BLaER1 (cell line): ENCODE results near the gene CYTH1.
A peak's percentile ranks its signal among the peaks of the same experiment; 100 is the strongest.

Experiments used
- H3K27ac ChIP-seq: shearing (Covaris generic); formaldehyde crosslinking; 2 replicates; pipeline ENCODE4 v1.8.1; 2022
- H3K27me3 ChIP-seq: shearing (Covaris generic); formaldehyde crosslinking; 2 replicates; pipeline ENCODE4 v1.8.1; 2022
- H3K36me3 ChIP-seq: shearing (Covaris generic); formaldehyde crosslinking; 2 replicates; pipeline ENCODE4 v1.8.1; 2022
- H3K4me1 ChIP-seq: shearing (Covaris generic); formaldehyde crosslinking; 2 replicates; pipeline ENCODE4 v1.8.1; 2022
- H3K4me2 ChIP-seq: shearing (Covaris generic); formaldehyde crosslinking; 2 replicates; pipeline ENCODE4 v1.8.1; 2022
- H3K4me3 ChIP-seq: shearing (Covaris generic); formaldehyde crosslinking; 2 replicates; pipeline ENCODE4 v1.8.1; 2022
- H3K9ac ChIP-seq: shearing (Covaris generic); formaldehyde crosslinking; 2 replicates; pipeline ENCODE4 v1.8.1; 2022
- H3K9me3 ChIP-seq: shearing (Covaris generic); formaldehyde crosslinking; 2 replicates; pipeline ENCODE4 v1.8.1; 2022
- H4K20me1 ChIP-seq: shearing (Covaris generic); formaldehyde crosslinking; 2 replicates; pipeline ENCODE4 v1.8.1; 2022
- Cebpa-rat ChIP-seq: shearing (Covaris generic); IDR thresholded peaks from 2 replicates; pipeline ENCODE4 v1.8.1; 2022

The CYTH1 gene

GRCh38 chr17:78667091-78667490, 115.0 kb downstream of the CYTH1 start:
- Histone ChIP-seq H3K9ac (no peak overlapping the region), H3K27me3 (no peaks in the 10 kb centered on the region), H4K20me1 (no peaks in the 10 kb centered on the region), H3K4me2 (peak overlapping the region; percentile 82), H3K27ac (peak overlapping the region; percentile 70), H3K4me1 (peaks cover 29% of the 10 kb centered on the region), H3K9me3 (no peaks in the 10 kb centered on the region), H3K4me3 (no peak overlapping the region), H3K36me3 (peaks cover 20% of the 10 kb centered on the region)
- no peak for TF ChIP-seq Cebpa-rat

DNA sequence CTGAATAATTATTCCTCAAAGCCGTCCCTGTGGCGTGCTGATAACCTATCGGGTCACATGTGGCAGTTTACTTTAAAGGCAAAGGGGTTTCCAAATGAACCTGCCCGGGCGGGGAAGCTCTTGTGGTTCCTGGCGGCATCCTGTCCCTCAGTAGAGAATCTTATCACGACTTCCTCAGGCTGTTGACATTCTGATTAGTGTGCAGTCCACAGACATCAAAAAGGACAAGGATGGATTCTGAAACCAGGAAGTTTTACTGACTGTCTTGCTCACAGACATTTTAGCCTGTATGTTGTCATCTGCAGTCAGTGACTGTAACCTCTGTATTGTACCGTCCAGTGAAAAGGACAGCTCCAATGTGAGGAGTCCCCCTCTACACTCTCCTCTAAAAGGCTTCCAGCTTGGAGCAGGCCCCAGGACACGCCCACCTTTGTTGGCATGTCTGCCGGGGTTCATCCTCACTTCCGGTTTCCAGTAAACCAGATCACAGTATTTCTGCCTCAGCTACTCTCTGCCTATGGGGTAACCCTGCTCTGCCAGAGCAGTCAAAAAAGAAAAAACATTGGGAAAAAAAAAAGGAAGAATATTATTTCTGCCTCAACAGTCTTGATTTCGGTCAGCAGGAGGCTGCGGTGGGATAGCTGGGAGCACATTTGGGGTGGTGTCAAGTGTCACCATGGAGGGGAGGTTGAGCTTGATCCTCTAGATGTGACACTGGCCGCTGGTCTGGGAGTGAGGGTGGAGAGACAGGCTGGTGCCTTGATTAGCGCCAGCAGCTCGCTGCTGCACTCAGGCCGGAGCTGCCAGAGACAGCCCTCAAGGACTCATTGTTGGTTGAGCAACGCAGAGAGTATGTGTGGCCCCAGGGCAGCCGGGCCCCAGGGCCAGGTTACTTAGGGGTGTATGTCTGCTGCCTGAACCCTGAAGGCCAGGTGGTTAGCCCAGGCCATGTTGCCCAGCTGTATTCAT, 115.8 kb downstream of the CYTH1 start:
- Histone ChIP-seq H3K9ac (peak overlapping the region; percentile 45), H4K20me1 (no peaks in the 10 kb centered on the region), H3K36me3 (peaks cover 17% of the 10 kb centered on the region), H3K4me3 (no peak overlapping the region), H3K9me3 (no peaks in the 10 kb centered on the region; the same call in 1 of the 2 replicates), H3K27ac (peak overlapping the region; percentile 70), H3K4me1 (peaks cover 33% of the 10 kb centered on the region), H3K27me3 (no peaks in the 10 kb centered on the region), H3K4me2 (peak overlapping the region; percentile 82)
- TF ChIP-seq Cebpa-rat: no peak

DNA sequence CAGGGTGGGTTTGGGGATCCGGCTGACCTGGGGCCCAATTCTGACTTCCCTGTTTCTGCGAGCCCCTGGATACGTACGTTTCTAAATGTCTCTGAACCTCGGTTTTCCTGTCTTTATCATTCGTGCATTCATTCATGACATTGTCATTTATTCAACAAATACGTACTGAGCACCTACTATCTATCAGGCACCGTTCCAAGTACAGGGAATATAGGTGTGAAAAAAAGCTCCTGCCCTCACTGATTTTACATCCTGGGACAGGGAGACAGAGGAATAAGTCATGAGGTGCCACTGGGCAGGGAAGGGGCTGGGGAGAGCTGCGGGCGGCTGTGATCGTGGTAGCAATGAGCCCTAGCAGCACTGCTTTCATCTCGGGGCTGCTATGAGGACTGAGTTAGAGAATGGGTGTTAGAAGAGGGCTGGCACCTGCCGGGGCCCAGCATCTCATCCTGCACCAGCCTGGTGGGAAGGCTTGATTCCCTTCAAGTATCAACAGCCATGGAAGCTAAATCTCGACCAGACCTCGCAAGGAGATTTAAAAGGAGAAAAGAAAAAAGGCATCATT, 116.6 kb downstream of the CYTH1 start:
- H3K4me2 ChIP-seq: peak overlapping the region; percentile 82
- H4K20me1 ChIP-seq: no peaks in the 10 kb centered on the region
- no peak for TF ChIP-seq Cebpa-rat
- peaks cover 33% of the 10 kb centered on the region for H3K4me1 ChIP-seq
- no peaks in the 10 kb centered on the region; the same call in 1 of the 2 replicates for H3K9me3 ChIP-seq
- no peak overlapping the region for H3K4me3 ChIP-seq
- no peaks in the 10 kb centered on the region for H3K27me3 ChIP-seq
- peak overlapping the region; percentile 70; the same call in 1 of the 2 replicates for H3K27ac ChIP-seq
- H3K9ac ChIP-seq: peak overlapping the region; percentile 21; the same call in 1 of the 2 replicates
- H3K36me3 ChIP-seq: peaks cover 10% of the 10 kb centered on the region

DNA sequence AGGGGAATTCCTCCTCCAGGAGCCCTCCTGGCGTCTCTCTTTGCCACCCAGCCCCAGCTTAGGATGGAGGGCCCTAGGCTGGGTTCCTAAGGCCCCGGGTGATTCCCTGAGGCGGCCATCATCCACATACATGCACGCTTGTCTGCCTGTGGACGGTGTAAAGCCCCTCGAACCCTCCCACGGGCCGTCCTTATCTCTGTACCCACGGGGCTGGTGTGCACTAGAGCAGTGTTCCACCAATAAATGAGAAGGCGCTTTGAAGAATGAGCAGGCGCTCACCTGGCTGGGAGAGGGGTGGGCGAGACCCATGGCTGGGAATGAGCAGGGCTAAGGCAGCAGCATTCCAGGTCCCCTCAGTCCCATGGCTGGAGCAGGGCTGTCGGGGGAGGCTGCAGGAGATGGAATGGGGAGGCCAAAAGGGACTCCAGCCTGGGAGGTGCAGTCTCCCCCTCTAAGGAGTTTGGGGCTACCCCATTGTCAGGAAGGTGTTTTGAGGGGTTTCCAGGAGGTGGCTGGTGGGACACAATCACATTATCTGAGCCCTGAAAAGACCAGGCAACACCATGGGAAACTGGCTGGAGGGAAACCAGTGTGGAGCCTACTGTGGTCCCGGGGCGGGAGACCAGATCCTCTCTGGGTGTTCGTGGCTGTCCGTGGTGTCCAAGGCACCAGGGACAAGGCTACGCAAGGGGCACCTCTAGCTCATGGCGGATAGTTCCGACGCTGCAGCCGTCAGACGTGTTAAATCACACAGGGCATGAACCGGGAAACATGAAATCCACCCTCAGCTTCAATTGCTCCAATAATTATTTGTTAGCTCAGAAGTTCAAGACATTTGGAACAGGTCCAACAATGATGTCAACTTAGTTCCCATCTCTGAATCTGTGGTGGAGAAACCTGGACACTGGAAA, 117.3 kb downstream of the CYTH1 start:
- H3K9me3 ChIP-seq: no peaks in the 10 kb centered on the region; the same call in 1 of the 2 replicates
- peak overlapping the region; percentile 82 for H3K4me2 ChIP-seq
- H3K27me3 ChIP-seq: no peaks in the 10 kb centered on the region
- H4K20me1 ChIP-seq: no peaks in the 10 kb centered on the region
- no peak overlapping the region for H3K9ac ChIP-seq
- H3K4me3 ChIP-seq: no peak overlapping the region
- H3K27ac ChIP-seq: no peak overlapping the region
- H3K4me1 ChIP-seq: peaks cover 33% of the 10 kb centered on the region
- H3K36me3 ChIP-seq: peaks cover 7% of the 10 kb centered on the region
- no peak for TF ChIP-seq Cebpa-rat

DNA sequence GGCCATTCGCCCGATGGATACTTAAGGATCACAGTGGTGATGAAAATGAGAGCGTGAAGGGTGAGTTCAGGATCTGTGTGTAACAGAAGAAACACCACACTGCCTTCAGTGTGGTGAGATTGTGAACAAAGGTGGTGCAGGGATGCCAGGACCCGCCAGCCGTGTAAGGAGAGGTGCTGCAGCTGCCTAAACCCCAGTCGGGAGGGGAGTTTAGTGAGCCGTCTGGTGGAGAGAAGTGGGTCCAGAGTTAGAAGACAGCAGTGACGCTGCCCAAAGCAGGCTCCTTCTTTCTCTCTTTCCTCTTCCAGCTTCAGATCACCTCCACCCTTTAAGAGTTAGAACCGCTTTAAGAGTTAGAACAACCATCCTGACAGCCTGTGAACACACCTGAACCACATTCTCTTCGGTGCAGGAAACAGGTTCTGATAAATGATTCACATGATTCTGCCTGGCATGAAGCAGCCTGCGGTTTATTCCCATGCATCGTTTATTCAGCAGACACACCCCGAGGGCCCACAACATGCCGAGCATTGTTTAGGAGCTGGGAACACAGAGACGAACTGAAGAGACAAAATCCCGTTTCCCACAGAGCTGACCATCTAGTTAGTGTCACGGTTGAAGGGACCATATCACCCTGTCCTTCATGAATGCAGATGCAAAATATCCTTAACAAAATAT, 120.8 kb downstream of the CYTH1 start:
- peaks cover 3% of the 10 kb centered on the region; the same call in 1 of the 2 replicates for H3K9me3 ChIP-seq
- H3K4me2 ChIP-seq: no peak overlapping the region
- no peaks in the 10 kb centered on the region for H3K27me3 ChIP-seq
- no peak for TF ChIP-seq Cebpa-rat
- no peak overlapping the region for H3K4me3 ChIP-seq
- H4K20me1 ChIP-seq: no peaks in the 10 kb centered on the region
- H3K9ac ChIP-seq: no peak overlapping the region
- H3K36me3 ChIP-seq: no peaks in the 10 kb centered on the region
- no peak overlapping the region for H3K27ac ChIP-seq
- peaks cover 24% of the 10 kb centered on the region for H3K4me1 ChIP-seq

GRCh38 chr17:78659546-78659945, 122.5 kb downstream of the CYTH1 start:
- Histone ChIP-seq H3K27ac (no peak overlapping the region), H4K20me1 (no peaks in the 10 kb centered on the region), H3K27me3 (no peaks in the 10 kb centered on the region), H3K36me3 (no peaks in the 10 kb centered on the region), H3K9ac (no peak overlapping the region), H3K4me3 (no peak overlapping the region), H3K4me1 (peaks cover 7% of the 10 kb centered on the region; the same call in 1 of the 2 replicates), H3K9me3 (peaks cover 3% of the 10 kb centered on the region; the same call in 1 of the 2 replicates), H3K4me2 (no peak overlapping the region)
- TF ChIP-seq Cebpa-rat: no peak

DNA sequence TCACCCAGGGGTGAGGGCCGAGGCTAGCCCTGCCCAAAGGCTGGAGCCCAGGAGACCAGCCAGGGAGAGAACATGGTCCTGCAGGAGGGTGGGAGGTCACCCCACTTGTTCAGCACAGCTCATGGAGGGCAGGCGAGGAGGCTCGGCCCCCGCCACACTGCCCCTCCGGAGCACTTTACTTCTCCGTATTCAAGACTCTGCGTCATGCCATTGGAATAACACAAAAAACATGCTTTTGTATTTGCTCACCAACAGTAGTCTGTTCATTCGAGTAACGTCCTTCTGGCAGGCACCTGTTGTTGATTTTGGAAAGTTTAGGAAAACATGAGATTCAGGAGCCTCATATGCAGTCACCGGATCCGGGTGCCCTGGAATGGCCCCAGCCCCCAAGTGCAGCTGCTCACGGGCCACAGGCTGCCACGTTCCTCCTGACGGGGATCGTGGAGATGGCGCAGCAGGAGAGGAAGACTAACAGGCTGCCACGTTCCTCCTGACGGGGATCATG, 123.7 kb downstream of the CYTH1 start:
- Histone ChIP-seq H3K9ac (no peak overlapping the region), H3K27ac (no peak overlapping the region), H3K36me3 (no peaks in the 10 kb centered on the region), H4K20me1 (no peaks in the 10 kb centered on the region), H3K4me3 (no peak overlapping the region), H3K4me2 (no peak overlapping the region), H3K4me1 (0 out of 2 replicates have a peak, but pooled peaks cover 7% of the 10 kb centered on the region), H3K27me3 (no peaks in the 10 kb centered on the region), H3K9me3 (peaks cover 3% of the 10 kb centered on the region; the same call in 1 of the 2 replicates)
- no peak for TF ChIP-seq Cebpa-rat

GRCh38 chr17:78655251-78655940, 126.7 kb downstream of the CYTH1 start:
- no peak overlapping the region for H3K4me2 ChIP-seq
- H4K20me1 ChIP-seq: no peaks in the 10 kb centered on the region
- H3K36me3 ChIP-seq: no peaks in the 10 kb centered on the region
- H3K4me3 ChIP-seq: no peak overlapping the region
- H3K9ac ChIP-seq: no peak overlapping the region
- no peak overlapping the region for H3K27ac ChIP-seq
- H3K9me3 ChIP-seq: 0 out of 2 replicates have a peak, but pooled peaks cover 3% of the 10 kb centered on the region
- no peak for TF ChIP-seq Cebpa-rat
- no peaks in the 10 kb centered on the region for H3K27me3 ChIP-seq
- no peaks in the 10 kb centered on the region for H3K4me1 ChIP-seq
